Colonic mucosa (tissue), 4 donors: Measurements from ENCODE around the gene OLFM3. TPM values are rescaled to one million over a fixed set of nuclear protein-coding genes. Genes with fewer than 3 reads are reported as not detected.

Source experiments
- DNase-seq: peaks from one replicate; pipeline ENCODE4 v3.0.0-alpha.2; 2020
- H3K27ac ChIP-seq: fragments of 200-600 bp; one replicate; pipeline ENCODE4 v1.8.0; 2021
- H3K27me3 ChIP-seq: fragments of 200-600 bp; one replicate; pipeline ENCODE4 v1.8.0; 2021
- H3K36me3 ChIP-seq: fragments of 200-600 bp; one replicate; pipeline ENCODE4 v1.8.0; 2021
- H3K4me1 ChIP-seq: fragments of 200-600 bp; one replicate; pipeline ENCODE4 v1.8.0; 2021; ENCODE audit warnings: mild to moderate bottlenecking
- H3K4me3 ChIP-seq: fragments of 200-600 bp; one replicate; pipeline ENCODE4 v1.8.0; 2021
- H3K9ac ChIP-seq, 2 donors: one replicate each; pipeline ENCODE4 v1.7.0; 2013; ENCODE audit warnings: control low read depth in 2 of 2, low read depth in 2 of 2, low read length in 2 of 2
- H3K9me3 ChIP-seq: fragments of 200-600 bp; one replicate; pipeline ENCODE4 v1.8.0; 2021
- CTCF ChIP-seq: fragments of 200-600 bp; IDR thresholded peaks from one replicate; pipeline ENCODE4 v1.8.0; 2022; ENCODE audit warnings: antibody characterized with exemption, mild to moderate bottlenecking
- intact Hi-C: fragments of 100-400 bp; cut with DNase I; formaldehyde crosslinking; loops from one replicate; pipeline ENCODE4 v1.14.1; 2022
- total RNA-seq, 2 donors: library from RNA; stranded (reverse); fragmentation: NEBNext Ultra II Directional in 1 of 2; extraction: Animal tissue kit (Norgen Biotek cat#: 25700) in 1 of 2; gene quantifications; one replicate each; pipeline ENCODE4 v1.2.1, GENCODE V29; 2021
- donor health status: healthy.
- donor health status: DM: no; HTN: no; CAD: no.
- donor health status: DM: no; HTN: no; CAD: no.

Gene OLFM3
- total RNA-seq, 2 donors from 2014 or later, result 0.37 TPM; not detected in 1

- Histone ChIP-seq H3K36me3 (no peaks in the 10 kb centered on the region), H3K4me1 (no peaks in the 10 kb centered on the region), H3K9ac (no peak overlapping the region), H3K27me3 (no peaks in the 10 kb centered on the region), H3K27ac (no peak overlapping the region), H3K4me3 (no peak overlapping the region), H3K9me3 (no peaks in the 10 kb centered on the region)
- intact Hi-C loops, result no loop called here
- DNase-seq, result no peak
- no peak for TF ChIP-seq CTCF
These were observed 67.4 kb downstream of the OLFM3 start for GRCh38 chr1:101929343-101929742.

DNA sequence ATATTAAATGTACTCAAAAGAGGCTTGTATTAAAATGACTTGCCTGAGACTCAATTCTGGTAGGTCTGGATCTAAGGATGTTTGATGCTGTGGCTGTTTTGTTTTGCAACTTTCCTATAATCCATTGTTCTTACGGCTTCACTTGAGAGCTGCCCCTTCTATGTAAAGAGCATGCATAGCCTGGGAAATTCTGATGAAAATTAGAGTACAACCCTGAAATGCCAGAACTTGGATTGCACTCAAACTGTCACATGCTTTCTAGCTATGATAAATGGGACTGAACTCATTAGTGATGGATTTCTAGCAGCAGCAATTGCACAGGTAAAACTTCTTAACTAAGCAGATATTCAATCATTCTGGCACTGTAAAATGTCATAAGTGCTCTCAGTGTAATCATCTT, 67.9 kb downstream of the OLFM3 start:
- Histone ChIP-seq H3K27me3 (no peaks in the 10 kb centered on the region), H3K4me3 (no peak overlapping the region), H3K36me3 (no peaks in the 10 kb centered on the region), H3K27ac (no peak overlapping the region), H3K9me3 (no peaks in the 10 kb centered on the region), H3K9ac (no peak overlapping the region), H3K4me1 (no peaks in the 10 kb centered on the region)
- DNase-seq, result no peak
- intact Hi-C loops, result no loop called here
- no peak for TF ChIP-seq CTCF

DNA sequence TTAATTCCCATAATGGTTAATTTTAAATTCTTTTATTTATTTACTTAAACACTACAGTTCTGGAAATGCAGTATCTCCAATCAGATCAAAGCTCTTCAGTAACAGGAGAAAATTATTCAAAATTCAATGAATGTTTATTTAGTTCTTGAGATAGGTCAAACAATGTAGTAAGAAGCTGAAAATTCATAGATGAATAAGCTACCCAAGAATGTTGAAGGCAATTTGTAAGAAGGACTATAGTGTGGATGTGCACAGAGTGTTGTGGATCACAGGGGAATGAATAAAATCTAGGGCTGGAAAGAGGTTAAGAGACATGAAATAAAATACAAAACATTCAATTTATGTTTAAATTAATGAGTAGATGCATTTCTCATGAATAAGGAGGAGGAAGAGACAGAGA, 72.0 kb downstream of the OLFM3 start:
- Histone ChIP-seq H3K9ac (no peak overlapping the region), H3K4me1 (no peaks in the 10 kb centered on the region), H3K4me3 (no peak overlapping the region), H3K27ac (no peak overlapping the region), H3K27me3 (no peaks in the 10 kb centered on the region), H3K9me3 (no peaks in the 10 kb centered on the region), H3K36me3 (no peaks in the 10 kb centered on the region)
- TF ChIP-seq CTCF, result no peak
- DNase-seq, result no peak
- intact Hi-C loops, result no loop called here

DNA sequence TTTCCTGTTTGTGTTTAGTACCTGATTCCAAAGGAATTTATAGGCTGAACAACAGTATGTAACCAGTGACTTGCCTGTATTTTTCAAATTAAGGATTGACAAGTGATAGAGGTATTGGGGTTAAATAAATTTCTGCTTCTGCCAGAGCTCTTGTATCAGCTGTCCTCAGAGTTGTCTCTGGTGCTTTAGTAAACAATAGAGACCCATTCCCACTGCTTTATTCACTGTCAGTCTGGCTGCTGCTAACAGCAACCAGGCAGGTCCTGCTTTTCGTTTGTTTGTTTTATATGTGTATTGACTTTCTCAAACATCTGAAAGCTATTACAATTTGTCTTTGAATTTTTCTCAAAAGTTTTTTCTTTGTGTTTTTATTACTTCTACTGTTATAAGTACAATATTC, 76.1 kb downstream of the OLFM3 start:
- Histone ChIP-seq H3K36me3 (no peaks in the 10 kb centered on the region), H3K9me3 (no peaks in the 10 kb centered on the region), H3K27me3 (no peaks in the 10 kb centered on the region), H3K4me3 (no peak overlapping the region), H3K4me1 (no peaks in the 10 kb centered on the region), H3K9ac (no peak overlapping the region), H3K27ac (no peak overlapping the region)
- intact Hi-C loops, result no loop called here
- DNase-seq, result no peak
- no peak for TF ChIP-seq CTCF

- Histone ChIP-seq H3K27me3 (no peaks in the 10 kb centered on the region), H3K4me3 (no peak overlapping the region), H3K27ac (no peak overlapping the region), H3K4me1 (no peaks in the 10 kb centered on the region), H3K9ac (no peak overlapping the region), H3K36me3 (no peaks in the 10 kb centered on the region), H3K9me3 (no peaks in the 10 kb centered on the region)
- DNase-seq, result no peak
- intact Hi-C loops, result no loop called here
- no peak for TF ChIP-seq CTCF
These were observed 78.4 kb downstream of the OLFM3 start for GRCh38 chr1:101918277-101918676.

DNA sequence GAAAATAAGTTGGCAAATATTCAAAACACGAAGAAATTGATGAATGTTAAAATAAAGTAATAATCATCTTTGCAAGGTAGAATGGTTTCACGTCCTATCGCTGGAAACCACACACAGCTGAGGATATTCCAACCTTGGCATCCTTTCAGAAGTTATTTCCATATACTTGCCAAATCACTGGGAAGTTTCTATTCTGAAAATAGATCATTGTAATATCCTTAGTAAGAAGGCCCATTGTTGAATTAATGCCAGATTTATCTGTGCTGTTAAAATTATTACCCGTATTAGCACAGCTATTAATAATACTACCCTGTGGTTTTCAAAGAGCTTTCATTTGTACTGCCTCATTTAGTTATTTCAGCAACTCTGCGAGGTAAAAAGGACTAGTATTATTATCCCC, 81.1 kb downstream of the OLFM3 start:
- no peaks in the 10 kb centered on the region for H3K4me1 ChIP-seq
- no peaks in the 10 kb centered on the region for H3K9me3 ChIP-seq
- H3K4me3 ChIP-seq, result no peak overlapping the region
- no peak for TF ChIP-seq CTCF
- H3K27me3 ChIP-seq, result no peaks in the 10 kb centered on the region
- DNase-seq, result no peak
- H3K36me3 ChIP-seq, result no peaks in the 10 kb centered on the region
- H3K27ac ChIP-seq, result no peak overlapping the region
- intact Hi-C loops, result no loop called here
- no peak overlapping the region for H3K9ac ChIP-seq
